ENCODE data around the gene LIN28B. TPM values are rescaled to one million over a fixed set of nuclear protein-coding genes. Genes with fewer than 3 reads are reported as not detected.
"Not testable (repeated sequence)": the region's sequence is repeated elsewhere in the genome, so short reads cannot be mapped to it uniquely, and the experiment has no call there.

LIN28B gene
- total RNA-seq, 1 experiment from 2014 or later, result 0.25 TPM

DNA sequence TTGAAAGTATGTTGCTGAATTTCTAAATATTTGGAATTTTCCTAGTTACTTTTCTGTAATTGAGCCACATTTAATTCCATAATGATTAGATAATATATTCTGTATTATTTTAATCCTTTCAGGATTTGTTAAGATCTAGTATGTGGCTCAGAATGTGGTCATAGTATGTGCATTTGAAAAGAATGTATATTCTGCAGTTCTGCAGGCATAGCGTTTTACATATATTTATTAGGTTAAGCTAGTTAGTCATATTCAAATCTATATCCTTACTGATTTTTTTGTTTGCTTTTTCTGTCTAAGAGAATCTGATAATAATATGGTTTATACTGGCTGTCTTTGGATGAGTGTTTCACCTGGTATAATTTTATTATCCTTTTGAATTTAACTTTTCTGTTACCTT lies 33.2 kb downstream of the LIN28B start:
- DNase-seq (ENCODE audit: low read depth, low spot score) (no peak), ATAC-seq (no peak)
- H3K9me2 ChIP-seq (ENCODE audit: insufficient read depth), result no peaks in the 10 kb centered on the region
- RAD21 ChIA-PET (ENCODE audit: low non-redundant PET in 1 of 2, low total read pairs in 2 of 2, uncharacterized antibody in 2 of 2, unreplicated experiment in 2 of 2), result no interaction called here
- no peaks in the 10 kb centered on the region for H3K79me2 ChIP-seq (ENCODE audit: insufficient read depth, low read length)
- no peak overlapping the region for H3K4me2 ChIP-seq (ENCODE audit: low read length)
- BruUV-seq (replicated peaks), result no TSS peak
- H3K36me3 ChIP-seq (ENCODE audit: control insufficient read depth in 1 of 2, insufficient read depth in 2 of 2, low read length in 2 of 2), result no peaks in the 10 kb centered on the region
- H3K9ac ChIP-seq (ENCODE audit: low read length), result no peak overlapping the region
- H3K4me1 ChIP-seq (ENCODE audit: control insufficient read depth in 1 of 2, insufficient read depth in 2 of 2, low read length in 2 of 2), result no peaks in the 10 kb centered on the region
- H3K9me3 ChIP-seq (ENCODE audit: control insufficient read depth in 1 of 2, insufficient read depth in 1 of 2, low read depth in 1 of 2, low read length in 2 of 2), result no peaks in the 10 kb centered on the region
- H3K27me3 ChIP-seq (ENCODE audit: insufficient read depth, low read length), result no peaks in the 10 kb centered on the region
- POLR2A ChIA-PET, result no interaction called here
- TF ChIP-seq ZFX (IDR thresholded peaks at IDR 0.05) (no peak), CBX3 (IDR thresholded peaks at IDR 0.05; ENCODE audit: low read depth) (no peak), POLR2A (IDR thresholded peaks at IDR 0.05; ENCODE audit: borderline replicate concordance, extremely low read depth, insufficient read depth, insufficient read length) (no peak), ELF1 (IDR thresholded peaks at IDR 0.05; ENCODE audit: borderline replicate concordance, low read depth) (no peak), EGR1 (IDR thresholded peaks at IDR 0.05; ENCODE audit: low read depth) (no peak), REST (IDR thresholded peaks at IDR 0.05; ENCODE audit: low read depth) (no peak), JUND (IDR thresholded peaks at IDR 0.05) (no peak), SIN3A (IDR thresholded peaks at IDR 0.05; ENCODE audit: low read depth) (no peak)
- intact Hi-C loops (cut with micrococcal nuclease), result no loop called here
- no peak overlapping the region for H3K27ac ChIP-seq (ENCODE audit: low read depth, low read length)
- CTCF ChIA-PET, result no interaction called here
- H4K20me1 ChIP-seq (ENCODE audit: insufficient read depth), result no peaks in the 10 kb centered on the region
- H3K4me3 ChIP-seq (replicated peaks in 1 of 2; ENCODE audit: low read depth in 1 of 2, low read length in 2 of 2), result no peak overlapping the region
- no peak overlapping the region for H2AFZ ChIP-seq (ENCODE audit: low read depth, low read length, poor library complexity, severe bottlenecking)

GRCh38 chr6:104991062-104991461 lies 34.2 kb downstream of the LIN28B start:
- H3K4me1 ChIP-seq (ENCODE audit: control insufficient read depth in 1 of 2, insufficient read depth in 2 of 2, low read length in 2 of 2); H2AFZ ChIP-seq (ENCODE audit: low read depth, low read length, poor library complexity, severe bottlenecking); H3K9ac ChIP-seq (ENCODE audit: low read length); H3K79me2 ChIP-seq (ENCODE audit: insufficient read depth, low read length); RAD21 ChIA-PET (ENCODE audit: low non-redundant PET in 1 of 2, low total read pairs in 2 of 2, uncharacterized antibody in 2 of 2, unreplicated experiment in 2 of 2); POLR2A ChIA-PET; H3K9me3 ChIP-seq (ENCODE audit: control insufficient read depth in 1 of 2, insufficient read depth in 1 of 2, low read depth in 1 of 2, low read length in 2 of 2); intact Hi-C loops (cut with micrococcal nuclease); H3K36me3 ChIP-seq (ENCODE audit: control insufficient read depth in 1 of 2, insufficient read depth in 2 of 2, low read length in 2 of 2); H3K27me3 ChIP-seq (ENCODE audit: insufficient read depth, low read length); ATAC-seq; DNase-seq (ENCODE audit: low read depth, low spot score); H3K27ac ChIP-seq (ENCODE audit: low read depth, low read length); H3K9me2 ChIP-seq (ENCODE audit: insufficient read depth); H3K4me3 ChIP-seq (replicated peaks in 1 of 2; ENCODE audit: low read depth in 1 of 2, low read length in 2 of 2); CTCF ChIA-PET; BruUV-seq (replicated peaks); H4K20me1 ChIP-seq (ENCODE audit: insufficient read depth); H3K4me2 ChIP-seq (ENCODE audit: low read length): not testable (repeated sequence)

- H3K27ac ChIP-seq (ENCODE audit: low read depth, low read length); DNase-seq (ENCODE audit: low read depth, low spot score); H3K36me3 ChIP-seq (ENCODE audit: control insufficient read depth in 1 of 2, insufficient read depth in 2 of 2, low read length in 2 of 2); RAD21 ChIA-PET (ENCODE audit: low non-redundant PET in 1 of 2, low total read pairs in 2 of 2, uncharacterized antibody in 2 of 2, unreplicated experiment in 2 of 2); H3K4me1 ChIP-seq (ENCODE audit: control insufficient read depth in 1 of 2, insufficient read depth in 2 of 2, low read length in 2 of 2); ATAC-seq; H4K20me1 ChIP-seq (ENCODE audit: insufficient read depth); H3K9me2 ChIP-seq (ENCODE audit: insufficient read depth); intact Hi-C loops (cut with micrococcal nuclease); H3K4me3 ChIP-seq (replicated peaks in 1 of 2; ENCODE audit: low read depth in 1 of 2, low read length in 2 of 2); H3K79me2 ChIP-seq (ENCODE audit: insufficient read depth, low read length); POLR2A ChIA-PET; BruUV-seq (replicated peaks); H3K4me2 ChIP-seq (ENCODE audit: low read length); H2AFZ ChIP-seq (ENCODE audit: low read depth, low read length, poor library complexity, severe bottlenecking); H3K9ac ChIP-seq (ENCODE audit: low read length); H3K27me3 ChIP-seq (ENCODE audit: insufficient read depth, low read length); H3K9me3 ChIP-seq (ENCODE audit: control insufficient read depth in 1 of 2, insufficient read depth in 1 of 2, low read depth in 1 of 2, low read length in 2 of 2): not testable (repeated sequence)
- CTCF ChIA-PET, result interaction anchor here (1.8 kb wide), 1 partner anchor 84 kb away, joined by 6 read pairs; no protein-coding TSS in a partner anchor
Observed at GRCh38 chr6:104993576-104993975, 36.7 kb downstream of the LIN28B start.

Measured in HCT116 (cell line).